HepG2 (cell line): ENCODE results near the gene SIGLEC9. TPM values are rescaled to one million over a fixed set of nuclear protein-coding genes. Genes with fewer than 3 reads are reported as not detected.

Experiments
- ELF1 ChIP-seq: sonication (generic); formaldehyde crosslinking; IDR thresholded peaks from 2 replicates; pipeline ENCODE4 v1.4.0; 2020; ENCODE audit warnings: missing genetic modification reagents
- FOSL2 ChIP-seq: sonication (generic); formaldehyde crosslinking; IDR thresholded peaks from 2 replicates; pipeline ENCODE4 v1.4.0; 2020; ENCODE audit warnings: missing genetic modification reagents
- HOXA5 ChIP-seq: sonication (generic); formaldehyde crosslinking; IDR thresholded peaks from 2 replicates; pipeline ENCODE4 v1.4.0; 2020; ENCODE audit warnings: missing genetic modification reagents
- KLF16 ChIP-seq, 2 experiments: sonication (generic) in 1 of 2; formaldehyde crosslinking in 1 of 2; IDR thresholded peaks; 2 replicates each; pipeline versions ENCODE4 v1.6.1 to v1.8.0; 2016 to 2023; ENCODE audit warnings: missing genetic modification reagents in 2 of 2, missing compliant biosample characterization in 1 of 2
- MBD4 ChIP-seq: IDR thresholded peaks from 2 replicates; pipeline ENCODE4 v1.6.1; 2012; ENCODE audit warnings: low read length, inconsistent platforms, borderline replicate concordance
- POLR2G ChIP-seq: fragments of 200-400 bp; formaldehyde crosslinking; IDR thresholded peaks from 2 replicates; pipeline ENCODE4 v1.6.1; 2018; ENCODE audit warnings: mild to moderate bottlenecking, low read depth, low read length, moderate library complexity
- U2AF1 ChIP-seq: fragments of 200-400 bp; formaldehyde crosslinking; optimal IDR thresholded peaks from 2 replicates; pipeline ENCODE3; 2017; ENCODE audit warnings: mild to moderate bottlenecking, low read depth, low read length
- YEATS4 ChIP-seq: sonication (generic); formaldehyde crosslinking; IDR thresholded peaks from 2 replicates; pipeline ENCODE4 v1.4.0; 2020; ENCODE audit warnings: missing genetic modification reagents, borderline replicate concordance
- ZNF263 ChIP-seq: sonication (generic); formaldehyde crosslinking; IDR thresholded peaks from 2 replicates; pipeline ENCODE4 v1.4.0; 2020; ENCODE audit warnings: missing genetic modification reagents
- ZNF83 ChIP-seq: sonication (generic); formaldehyde crosslinking; IDR thresholded peaks from 2 replicates; pipeline ENCODE4 v1.4.0; 2020; ENCODE audit warnings: missing genetic modification reagents, mild to moderate bottlenecking, borderline replicate concordance
- polyA plus RNA-seq, 8 experiments: library from polyadenylated mRNA; depleted of rRNA in 3 of 8; stranded (reverse) in 7 of 8; unstranded in 1 of 8; fragments of >200 nt; fragmentation: Illumina TruSeq in 4 of 8; extraction: Trizol in 4 of 8; gene quantifications; 2 replicates each; pipeline versions ENCODE4 v1.2.1 to v1.2.3, GENCODE V29; 2011 to 2016; ENCODE audit warnings: low read depth in 4 of 8, missing spikeins in 1 of 8, mixed read lengths in 1 of 8; ENCODE audit not compliant: insufficient read depth in 1 of 8
- total RNA-seq, 5 experiments: library from RNA; depleted of rRNA; stranded (reverse); fragments of >200 nt; fragmentation: Illumina TruSeq; extraction: Trizol; gene quantifications; 2 replicates each; pipeline ENCODE4 v1.2.3, GENCODE V29; 2016; ENCODE audit warnings: low read depth in 1 of 5
- TF ChIP-seq, protein P1 (sequence below): sonication (generic); formaldehyde crosslinking; IDR thresholded peaks from 2 replicates; pipeline ENCODE4 v1.5.0; 2020; ENCODE audit warnings: missing genetic modification reagents
- TF ChIP-seq, protein P2 (sequence below): sonication (generic); formaldehyde crosslinking; IDR thresholded peaks from 2 replicates; pipeline ENCODE4 v1.5.0; 2020; ENCODE audit warnings: mild to moderate bottlenecking, missing genetic modification reagents, borderline replicate concordance
- TF ChIP-seq, protein P3 (sequence below): sonication (generic); formaldehyde crosslinking; IDR thresholded peaks from 2 replicates; pipeline ENCODE4 v1.4.0; 2020; ENCODE audit warnings: missing genetic modification reagents
- TF ChIP-seq, protein P4 (sequence below): sonication (generic); formaldehyde crosslinking; IDR thresholded peaks from 2 replicates; pipeline ENCODE4 v1.4.0; 2020; ENCODE audit warnings: missing genetic modification reagents
- TF ChIP-seq, protein P5 (sequence below): IDR thresholded peaks from 2 replicates; pipeline ENCODE4 v1.6.1; 2016; ENCODE audit warnings: low read depth, borderline replicate concordance

SIGLEC9 gene
- total and polyA plus RNA-seq, 2 of the 13 experiments (the other 11 are each of a cell fraction or from before 2014, with no cell fraction given): not detected

DNA sequence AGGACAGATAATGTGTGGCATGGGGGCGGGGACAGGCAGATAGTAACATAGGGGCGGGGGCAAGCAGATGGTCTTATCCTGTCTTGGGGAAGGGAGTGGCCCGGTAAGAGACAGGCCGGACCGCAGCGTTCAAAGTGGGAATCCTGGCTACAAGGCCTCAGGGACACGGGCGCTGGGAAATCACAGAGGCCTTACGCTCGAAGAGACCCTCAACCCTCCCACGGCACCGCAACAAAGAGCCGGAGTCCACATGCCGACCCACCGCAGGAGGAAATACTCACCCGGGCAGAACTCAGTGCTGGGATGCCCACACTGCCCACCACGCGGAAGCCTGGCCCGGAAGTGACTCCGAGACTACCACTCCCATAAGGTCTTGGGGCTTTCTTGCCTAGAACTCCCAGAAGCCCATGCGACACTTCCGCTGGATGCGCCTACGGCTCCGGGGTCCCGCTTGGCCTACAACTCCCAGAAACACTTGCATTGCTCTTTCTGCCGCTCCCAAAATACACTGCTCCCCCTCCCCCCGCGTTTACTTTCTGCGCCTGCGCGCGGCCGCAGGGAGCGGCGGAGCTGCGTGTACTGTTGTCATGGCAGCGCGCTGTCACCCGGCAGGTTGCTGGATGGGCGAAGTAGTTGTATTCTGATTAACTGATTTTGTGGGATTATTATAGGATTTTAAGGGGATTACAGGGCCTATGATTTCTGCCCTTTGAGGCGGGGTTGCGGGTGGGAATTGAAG is 16.5 kb upstream of the SIGLEC9 start, which contains the start of gene CTU1 (continued):
- TF ChIP-seq, protein P1, sequence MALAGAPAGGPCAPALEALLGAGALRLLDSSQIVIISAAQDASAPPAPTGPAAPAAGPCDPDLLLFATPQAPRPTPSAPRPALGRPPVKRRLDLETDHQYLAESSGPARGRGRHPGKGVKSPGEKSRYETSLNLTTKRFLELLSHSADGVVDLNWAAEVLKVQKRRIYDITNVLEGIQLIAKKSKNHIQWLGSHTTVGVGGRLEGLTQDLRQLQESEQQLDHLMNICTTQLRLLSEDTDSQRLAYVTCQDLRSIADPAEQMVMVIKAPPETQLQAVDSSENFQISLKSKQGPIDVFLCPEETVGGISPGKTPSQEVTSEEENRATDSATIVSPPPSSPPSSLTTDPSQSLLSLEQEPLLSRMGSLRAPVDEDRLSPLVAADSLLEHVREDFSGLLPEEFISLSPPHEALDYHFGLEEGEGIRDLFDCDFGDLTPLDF (CRISPR knock-in tag): peak; percentile 41; the same call in 1 of the 2 replicates
- TF ChIP-seq, protein P2, sequence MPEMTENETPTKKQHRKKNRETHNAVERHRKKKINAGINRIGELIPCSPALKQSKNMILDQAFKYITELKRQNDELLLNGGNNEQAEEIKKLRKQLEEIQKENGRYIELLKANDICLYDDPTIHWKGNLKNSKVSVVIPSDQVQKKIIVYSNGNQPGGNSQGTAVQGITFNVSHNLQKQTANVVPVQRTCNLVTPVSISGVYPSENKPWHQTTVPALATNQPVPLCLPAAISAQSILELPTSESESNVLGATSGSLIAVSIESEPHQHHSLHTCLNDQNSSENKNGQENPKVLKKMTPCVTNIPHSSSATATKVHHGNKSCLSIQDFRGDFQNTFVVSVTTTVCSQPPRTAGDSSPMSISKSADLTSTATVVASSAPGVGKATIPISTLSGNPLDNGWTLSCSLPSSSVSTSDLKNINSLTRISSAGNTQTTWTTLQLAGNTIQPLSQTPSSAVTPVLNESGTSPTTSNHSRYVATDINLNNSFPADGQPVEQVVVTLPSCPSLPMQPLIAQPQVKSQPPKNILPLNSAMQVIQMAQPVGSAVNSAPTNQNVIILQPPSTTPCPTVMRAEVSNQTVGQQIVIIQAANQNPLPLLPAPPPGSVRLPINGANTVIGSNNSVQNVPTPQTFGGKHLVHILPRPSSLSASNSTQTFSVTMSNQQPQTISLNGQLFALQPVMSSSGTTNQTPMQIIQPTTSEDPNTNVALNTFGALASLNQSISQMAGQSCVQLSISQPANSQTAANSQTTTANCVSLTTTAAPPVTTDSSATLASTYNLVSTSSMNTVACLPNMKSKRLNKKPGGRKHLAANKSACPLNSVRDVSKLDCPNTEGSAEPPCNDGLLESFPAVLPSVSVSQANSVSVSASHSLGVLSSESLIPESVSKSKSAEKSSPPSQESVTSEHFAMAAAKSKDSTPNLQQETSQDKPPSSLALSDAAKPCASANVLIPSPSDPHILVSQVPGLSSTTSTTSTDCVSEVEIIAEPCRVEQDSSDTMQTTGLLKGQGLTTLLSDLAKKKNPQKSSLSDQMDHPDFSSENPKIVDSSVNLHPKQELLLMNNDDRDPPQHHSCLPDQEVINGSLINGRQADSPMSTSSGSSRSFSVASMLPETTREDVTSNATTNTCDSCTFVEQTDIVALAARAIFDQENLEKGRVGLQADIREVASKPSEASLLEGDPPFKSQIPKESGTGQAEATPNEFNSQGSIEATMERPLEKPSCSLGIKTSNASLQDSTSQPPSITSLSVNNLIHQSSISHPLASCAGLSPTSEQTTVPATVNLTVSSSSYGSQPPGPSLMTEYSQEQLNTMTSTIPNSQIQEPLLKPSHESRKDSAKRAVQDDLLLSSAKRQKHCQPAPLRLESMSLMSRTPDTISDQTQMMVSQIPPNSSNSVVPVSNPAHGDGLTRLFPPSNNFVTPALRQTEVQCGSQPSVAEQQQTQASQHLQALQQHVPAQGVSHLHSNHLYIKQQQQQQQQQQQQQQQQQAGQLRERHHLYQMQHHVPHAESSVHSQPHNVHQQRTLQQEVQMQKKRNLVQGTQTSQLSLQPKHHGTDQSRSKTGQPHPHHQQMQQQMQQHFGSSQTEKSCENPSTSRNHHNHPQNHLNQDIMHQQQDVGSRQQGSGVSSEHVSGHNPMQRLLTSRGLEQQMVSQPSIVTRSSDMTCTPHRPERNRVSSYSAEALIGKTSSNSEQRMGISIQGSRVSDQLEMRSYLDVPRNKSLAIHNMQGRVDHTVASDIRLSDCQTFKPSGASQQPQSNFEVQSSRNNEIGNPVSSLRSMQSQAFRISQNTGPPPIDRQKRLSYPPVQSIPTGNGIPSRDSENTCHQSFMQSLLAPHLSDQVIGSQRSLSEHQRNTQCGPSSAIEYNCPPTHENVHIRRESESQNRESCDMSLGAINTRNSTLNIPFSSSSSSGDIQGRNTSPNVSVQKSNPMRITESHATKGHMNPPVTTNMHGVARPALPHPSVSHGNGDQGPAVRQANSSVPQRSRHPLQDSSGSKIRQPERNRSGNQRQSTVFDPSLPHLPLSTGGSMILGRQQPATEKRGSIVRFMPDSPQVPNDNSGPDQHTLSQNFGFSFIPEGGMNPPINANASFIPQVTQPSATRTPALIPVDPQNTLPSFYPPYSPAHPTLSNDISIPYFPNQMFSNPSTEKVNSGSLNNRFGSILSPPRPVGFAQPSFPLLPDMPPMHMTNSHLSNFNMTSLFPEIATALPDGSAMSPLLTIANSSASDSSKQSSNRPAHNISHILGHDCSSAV: no peak
- TF ChIP-seq, protein P3, sequence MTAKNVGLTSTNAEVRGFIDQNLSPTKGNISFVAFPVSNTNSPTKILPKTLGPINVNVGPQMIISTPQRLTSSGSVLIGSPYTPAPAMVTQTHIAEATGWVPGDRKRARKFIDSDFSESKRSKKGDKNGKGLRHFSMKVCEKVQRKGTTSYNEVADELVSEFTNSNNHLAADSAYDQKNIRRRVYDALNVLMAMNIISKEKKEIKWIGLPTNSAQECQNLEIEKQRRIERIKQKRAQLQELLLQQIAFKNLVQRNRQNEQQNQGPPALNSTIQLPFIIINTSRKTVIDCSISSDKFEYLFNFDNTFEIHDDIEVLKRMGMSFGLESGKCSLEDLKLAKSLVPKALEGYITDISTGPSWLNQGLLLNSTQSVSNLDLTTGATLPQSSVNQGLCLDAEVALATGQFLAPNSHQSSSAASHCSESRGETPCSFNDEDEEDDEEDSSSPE (CRISPR knock-in tag): 0 out of 2 replicates have a peak, but pooled peaks have one; percentile 14
- TF ChIP-seq POLR2G (peak; percentile 85), ELF1 (CRISPR knock-in tag) (peak; percentile 99), MBD4 (no peak), ZNF83 (CRISPR knock-in tag) (peak; percentile 67; the same call in 1 of the 2 replicates), YEATS4 (CRISPR knock-in tag) (peak; percentile 88; the same call in 1 of the 2 replicates), KLF16 (CRISPR knock-in tag; IDR thresholded peaks at IDR 0.05) (peak in 1 of 2 experiments; percentile 91; a peak in 2 of 4 replicates), ZNF263 (CRISPR knock-in tag) (0 out of 2 replicates have a peak, but pooled peaks have one; percentile 42), U2AF1 (no peak), HOXA5 (CRISPR knock-in tag) (0 out of 2 replicates have a peak, but pooled peaks have one; percentile 35), FOSL2 (CRISPR knock-in tag) (peak; percentile 62)
- TF ChIP-seq, protein P4, sequence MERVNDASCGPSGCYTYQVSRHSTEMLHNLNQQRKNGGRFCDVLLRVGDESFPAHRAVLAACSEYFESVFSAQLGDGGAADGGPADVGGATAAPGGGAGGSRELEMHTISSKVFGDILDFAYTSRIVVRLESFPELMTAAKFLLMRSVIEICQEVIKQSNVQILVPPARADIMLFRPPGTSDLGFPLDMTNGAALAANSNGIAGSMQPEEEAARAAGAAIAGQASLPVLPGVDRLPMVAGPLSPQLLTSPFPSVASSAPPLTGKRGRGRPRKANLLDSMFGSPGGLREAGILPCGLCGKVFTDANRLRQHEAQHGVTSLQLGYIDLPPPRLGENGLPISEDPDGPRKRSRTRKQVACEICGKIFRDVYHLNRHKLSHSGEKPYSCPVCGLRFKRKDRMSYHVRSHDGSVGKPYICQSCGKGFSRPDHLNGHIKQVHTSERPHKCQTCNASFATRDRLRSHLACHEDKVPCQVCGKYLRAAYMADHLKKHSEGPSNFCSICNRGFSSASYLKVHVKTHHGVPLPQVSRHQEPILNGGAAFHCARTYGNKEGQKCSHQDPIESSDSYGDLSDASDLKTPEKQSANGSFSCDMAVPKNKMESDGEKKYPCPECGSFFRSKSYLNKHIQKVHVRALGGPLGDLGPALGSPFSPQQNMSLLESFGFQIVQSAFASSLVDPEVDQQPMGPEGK (CRISPR knock-in tag): peak; percentile 31; the same call in 1 of the 2 replicates
- TF ChIP-seq, protein P5, sequence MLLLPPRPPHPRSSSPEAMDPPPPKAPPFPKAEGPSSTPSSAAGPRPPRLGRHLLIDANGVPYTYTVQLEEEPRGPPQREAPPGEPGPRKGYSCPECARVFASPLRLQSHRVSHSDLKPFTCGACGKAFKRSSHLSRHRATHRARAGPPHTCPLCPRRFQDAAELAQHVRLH (CRISPR knock-in tag): 0 out of 2 replicates have a peak, but pooled peaks have one; percentile 26
